NCI-H510A (cell line): ENCODE results near the gene MIEF2.

ENCODE experiments used
- DNase-seq: peaks from one replicate; lab custom pipeline; 2025; lab: John Stamatoyannopoulos, UW

MIEF2 gene

DNA sequence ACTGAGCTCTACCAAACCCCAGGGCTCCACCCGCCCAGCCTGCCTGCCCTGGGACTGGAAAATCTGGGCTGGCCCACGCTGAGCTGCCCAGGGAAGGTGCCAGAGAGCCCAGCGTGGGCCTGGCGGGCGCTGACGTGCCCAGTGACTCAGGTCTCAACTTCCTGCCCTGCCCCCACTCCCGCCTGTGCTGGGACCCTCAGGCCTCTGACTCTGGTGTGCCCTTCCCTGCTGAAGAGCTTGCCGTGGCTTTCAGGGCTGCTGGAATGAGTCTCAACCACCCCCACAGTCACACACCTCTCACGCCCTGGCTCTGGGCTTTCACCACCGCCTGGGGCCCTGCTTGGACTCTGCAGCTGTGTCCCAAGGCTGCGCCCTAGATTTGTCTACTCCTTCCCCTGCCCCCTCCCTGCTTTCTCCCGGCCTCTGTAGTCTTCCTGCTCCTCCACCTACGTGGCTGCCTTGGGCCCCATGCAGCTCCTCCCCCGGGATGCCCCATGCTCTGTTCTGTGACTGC lies 24.7 kb upstream of the MIEF2 start:
- no peak for DNase-seq

DNA sequence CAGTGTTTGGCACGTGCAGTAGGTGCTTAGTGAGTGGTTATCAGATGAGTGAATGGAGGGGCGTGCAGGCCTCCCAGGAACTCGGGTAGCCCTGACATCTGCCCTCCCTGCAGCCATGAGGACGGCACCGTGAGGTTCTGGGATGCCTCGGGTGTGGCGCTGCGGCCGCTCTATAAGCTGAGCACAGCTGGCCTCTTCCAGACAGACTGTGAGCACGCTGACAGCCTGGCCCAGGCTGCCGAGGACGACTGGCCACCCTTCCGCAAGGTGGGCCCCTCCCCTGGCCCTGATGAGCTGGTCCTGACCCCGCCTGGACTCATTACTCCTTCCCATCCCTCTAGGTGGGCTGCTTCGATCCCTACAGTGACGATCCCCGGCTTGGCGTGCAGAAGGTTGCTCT lies 24.0 kb upstream of the MIEF2 start:
- no peak for DNase-seq

DNA sequence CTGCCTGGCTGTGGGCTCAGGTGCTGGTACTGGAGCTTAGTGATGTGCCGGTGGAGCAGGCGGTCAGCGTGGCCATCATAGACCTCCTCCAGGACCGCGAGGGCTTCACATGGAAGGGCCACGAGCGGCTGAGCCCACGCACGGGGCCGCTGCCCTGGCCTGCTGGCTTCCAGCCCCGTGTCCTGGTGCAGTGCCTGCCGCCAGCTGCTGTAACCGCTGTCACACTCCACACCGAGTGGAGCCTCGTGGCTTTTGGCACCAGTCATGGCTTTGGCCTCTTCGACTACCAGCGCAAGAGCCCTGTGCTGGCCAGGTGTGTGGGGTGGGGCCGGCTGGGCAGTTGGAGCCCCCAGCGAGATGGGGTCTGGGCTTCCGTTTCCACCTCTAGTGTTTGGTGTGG lies 23.0 kb upstream of the MIEF2 start:
- no peak for DNase-seq

DNA sequence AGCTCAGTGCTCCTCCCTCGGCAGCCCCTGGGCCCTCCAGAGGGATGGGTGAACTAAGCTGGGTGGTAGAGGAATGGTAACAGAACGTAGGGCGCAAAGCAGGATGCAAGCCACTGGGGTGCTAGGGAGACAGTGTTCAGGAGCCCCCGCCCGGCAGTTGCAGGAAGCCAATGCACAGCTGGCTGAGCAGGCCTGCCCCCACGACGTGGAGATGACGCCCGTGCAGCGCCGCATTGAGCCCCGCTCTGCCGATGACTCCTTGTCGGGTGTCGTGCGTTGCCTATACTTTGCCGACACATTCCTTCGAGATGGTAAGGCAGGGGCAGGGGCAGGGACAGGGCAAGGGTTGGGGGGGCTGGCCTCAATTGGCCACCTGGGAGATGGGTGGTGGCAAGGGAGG lies 22.2 kb upstream of the MIEF2 start:
- no peak for DNase-seq

DNA sequence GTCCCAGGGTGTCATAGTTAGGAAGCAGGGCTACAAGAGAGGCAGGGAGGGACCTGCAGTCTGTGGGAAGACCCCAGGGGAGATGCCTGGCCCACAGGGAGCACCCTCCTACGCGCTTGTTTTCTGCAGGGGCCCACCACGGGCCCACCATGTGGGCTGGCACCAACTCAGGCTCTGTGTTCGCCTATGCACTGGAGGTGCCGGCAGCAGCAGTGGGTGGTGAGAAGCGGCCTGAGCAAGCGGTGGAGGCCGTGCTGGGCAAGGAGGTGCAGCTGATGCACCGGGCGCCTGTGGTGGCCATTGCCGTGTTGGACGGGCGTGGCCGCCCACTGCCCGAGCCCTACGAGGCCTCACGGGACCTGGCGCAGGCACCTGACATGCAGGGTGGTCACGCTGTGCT lies 20.0 kb upstream of the MIEF2 start:
- DNase-seq, result no peak

DNA sequence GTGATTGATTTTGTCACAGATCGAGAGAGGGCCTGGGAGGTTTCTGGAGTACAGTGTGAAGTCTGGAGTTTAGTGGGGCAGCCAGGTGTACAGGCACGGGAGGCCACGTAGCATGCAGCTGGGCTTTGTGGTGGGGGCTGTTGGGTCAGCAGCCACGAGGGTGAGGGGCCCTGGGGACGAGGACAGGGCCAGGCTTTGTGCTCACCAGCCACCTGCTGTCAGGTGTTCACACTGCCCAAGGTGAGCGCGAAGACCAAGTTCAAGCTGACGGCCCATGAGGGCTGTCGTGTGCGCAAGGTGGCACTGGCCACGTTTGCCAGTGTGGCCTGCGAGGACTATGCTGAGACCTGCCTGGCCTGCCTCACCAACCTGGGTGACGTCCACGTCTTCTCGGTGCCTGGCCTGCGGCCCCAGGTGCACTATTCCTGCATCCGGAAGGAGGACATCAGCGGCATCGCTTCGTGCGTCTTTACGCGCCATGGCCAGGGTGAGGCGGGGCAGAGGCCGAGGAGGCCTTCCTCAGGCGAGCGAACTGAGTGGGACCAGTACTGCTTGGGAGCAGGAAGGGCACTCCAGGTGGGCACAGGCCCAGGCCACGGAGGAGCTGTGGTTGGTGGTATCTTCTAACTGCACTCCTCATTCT lies 19.1 kb upstream of the MIEF2 start:
- DNase-seq, result no peak

DNA sequence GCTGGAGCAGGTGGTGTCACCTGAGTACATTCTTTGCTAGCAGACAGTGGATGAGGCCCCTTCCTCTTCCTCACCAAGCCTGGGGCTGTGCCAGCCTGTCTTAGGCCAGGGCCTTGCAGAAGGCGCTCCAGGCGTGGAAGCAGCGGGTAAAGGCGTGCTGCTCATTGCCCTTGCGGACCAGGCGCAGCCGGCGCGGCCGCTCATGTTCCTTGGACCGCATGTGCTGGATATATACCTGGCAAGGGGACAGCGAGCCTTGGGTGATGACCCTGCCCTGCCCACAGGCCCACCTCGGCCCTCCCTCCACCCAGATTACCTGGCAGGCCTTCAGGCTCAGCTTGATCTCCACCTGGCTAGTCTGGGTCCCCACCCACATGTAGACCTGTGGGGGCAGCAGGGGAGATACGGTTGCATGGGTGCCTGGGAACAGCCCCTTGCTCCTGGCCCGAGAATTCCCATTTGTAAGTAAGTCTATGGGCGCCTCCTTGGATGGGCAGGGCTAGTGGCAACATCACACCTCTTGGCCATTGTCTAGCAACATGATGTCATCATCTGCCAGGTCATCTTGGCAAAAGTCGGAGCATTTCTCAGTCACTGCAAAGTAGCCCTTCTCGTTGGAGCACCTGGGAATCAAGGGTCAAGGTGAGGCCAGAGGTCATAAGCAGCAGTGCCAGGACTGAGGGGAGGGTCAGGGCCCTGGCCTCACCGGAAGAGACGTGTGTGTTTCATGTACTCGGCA lies 15.3 kb upstream of the MIEF2 start:
- no peak for DNase-seq

DNA sequence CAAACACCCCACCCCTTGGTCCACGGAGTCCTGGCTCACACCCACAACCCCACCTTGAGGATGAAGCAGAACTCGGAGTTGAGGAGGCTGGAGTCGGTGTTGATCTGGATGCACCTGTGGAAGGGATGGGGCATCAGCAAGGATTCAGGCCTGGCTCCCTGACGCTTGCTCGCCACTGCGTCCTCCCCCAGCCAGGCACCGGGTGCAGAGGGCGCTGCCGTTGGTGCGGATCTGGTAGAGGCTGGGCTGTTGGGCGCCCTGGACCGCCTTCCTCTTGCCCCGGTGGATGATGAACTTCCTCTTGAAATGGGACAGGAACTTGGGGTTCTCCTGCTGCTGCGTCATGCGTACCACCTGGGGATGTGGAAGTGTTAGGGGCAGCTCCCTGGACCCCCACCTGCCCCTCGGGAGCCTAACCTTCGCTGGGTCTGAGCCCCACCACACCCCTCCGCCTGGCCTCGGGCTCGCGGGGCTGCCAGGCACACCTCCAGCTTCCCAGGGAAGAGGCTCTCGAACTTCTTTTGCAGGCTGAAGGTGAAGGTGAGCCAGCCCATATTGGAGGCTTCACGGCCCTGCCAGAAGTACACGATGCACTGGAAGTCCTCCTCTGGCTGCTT lies 14.2 kb upstream of the MIEF2 start:
- DNase-seq, result no peak

DNA sequence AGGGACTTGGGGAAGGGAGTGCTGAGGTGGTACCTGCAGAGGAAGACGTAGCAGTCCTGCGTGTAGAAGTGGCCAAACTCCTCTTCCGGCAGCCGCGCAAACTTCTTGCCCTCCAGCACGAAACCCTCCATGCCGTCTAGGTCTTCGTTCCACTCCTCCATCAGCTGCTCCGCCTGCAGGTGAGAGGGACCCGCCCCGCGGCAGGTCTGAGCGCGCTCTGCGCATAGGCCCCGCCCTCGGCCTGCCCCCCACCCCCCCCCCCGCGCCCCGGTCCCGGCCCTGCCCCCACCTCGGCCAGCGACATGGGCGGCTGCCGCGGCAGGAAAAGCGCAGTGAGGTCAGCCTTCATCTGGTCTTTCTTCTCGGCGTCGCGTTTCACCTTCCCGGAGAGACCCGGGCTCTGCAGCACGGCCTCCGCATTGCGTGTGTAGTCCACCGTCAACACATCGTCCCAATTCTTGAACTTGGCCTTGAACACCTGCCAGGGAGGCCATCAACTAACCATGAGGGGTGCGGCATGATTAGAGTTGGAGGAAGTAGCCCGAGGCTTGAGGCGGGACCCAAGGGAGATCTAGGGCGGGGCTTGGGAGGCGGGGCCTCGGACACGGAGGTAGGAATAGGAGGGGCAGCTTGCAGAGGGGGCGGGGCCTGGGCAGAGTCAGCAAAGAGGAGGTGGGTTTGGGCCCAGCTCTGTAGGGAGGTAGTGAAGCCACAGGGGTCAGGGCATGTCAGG lies 13.4 kb upstream of the MIEF2 start:
- peak; percentile 84 for DNase-seq

DNA sequence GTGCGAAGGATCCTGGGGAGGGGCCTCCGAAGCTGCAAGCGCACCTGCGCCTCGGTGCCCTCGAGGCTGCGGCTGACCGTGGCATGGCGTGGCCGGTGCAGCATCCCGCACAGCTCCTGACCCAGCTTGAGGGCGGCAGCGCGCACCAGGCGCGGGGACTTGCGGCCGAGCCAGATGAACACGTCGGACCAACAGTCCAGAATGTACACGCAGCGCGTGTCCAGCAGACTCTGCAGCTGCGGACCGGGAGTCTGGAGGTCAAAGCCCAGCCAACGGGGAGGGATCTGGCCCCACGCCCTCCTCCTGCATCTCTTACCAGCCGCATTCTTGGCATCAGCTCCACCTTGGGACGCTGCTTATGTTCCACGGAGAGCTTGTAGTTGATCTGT lies 12.9 kb upstream of the MIEF2 start:
- no peak for DNase-seq

DNA sequence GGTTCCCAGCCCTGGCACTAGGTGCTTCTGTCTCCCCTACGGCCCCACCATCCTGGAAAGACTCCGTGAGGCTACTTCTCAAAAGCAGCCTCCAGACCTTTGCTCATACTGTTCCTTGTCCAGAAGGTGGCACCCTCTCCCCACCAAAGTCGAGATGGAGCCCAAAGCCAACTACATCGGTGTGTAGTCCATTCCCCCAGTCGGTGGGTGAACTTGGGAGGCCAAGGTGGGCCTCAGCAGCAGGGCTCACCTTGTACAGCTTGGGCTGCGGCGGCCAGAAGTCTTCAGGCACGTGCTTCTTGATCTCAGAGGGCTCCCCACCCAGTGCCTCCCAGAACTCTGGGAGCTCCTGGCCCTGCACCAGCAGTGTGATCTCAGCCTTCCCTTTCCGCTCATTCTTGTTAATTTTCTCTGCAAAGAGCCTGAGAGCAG lies 12.1 kb upstream of the MIEF2 start:
- peak; percentile 32 for DNase-seq

DNA sequence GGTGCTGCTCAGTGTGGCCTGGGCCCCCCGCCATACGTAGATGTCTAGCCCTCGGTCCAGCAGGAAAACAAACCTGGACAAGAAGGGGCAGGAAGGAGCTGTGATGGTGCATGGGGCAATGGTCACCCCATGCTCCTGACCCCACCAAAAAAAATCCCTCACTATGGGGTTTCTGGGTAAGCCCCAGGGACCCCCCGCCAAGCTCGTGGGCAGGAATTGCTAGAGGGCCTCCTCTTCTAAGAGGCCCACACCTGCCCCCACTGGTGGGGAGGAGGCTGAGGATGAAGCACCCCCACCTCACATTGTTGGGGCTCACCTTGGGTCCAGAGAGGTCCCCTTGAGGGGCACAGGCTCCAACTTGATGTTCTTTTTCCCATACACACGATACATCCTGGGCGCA lies 11.7 kb upstream of the MIEF2 start:
- DNase-seq, result no peak

DNA sequence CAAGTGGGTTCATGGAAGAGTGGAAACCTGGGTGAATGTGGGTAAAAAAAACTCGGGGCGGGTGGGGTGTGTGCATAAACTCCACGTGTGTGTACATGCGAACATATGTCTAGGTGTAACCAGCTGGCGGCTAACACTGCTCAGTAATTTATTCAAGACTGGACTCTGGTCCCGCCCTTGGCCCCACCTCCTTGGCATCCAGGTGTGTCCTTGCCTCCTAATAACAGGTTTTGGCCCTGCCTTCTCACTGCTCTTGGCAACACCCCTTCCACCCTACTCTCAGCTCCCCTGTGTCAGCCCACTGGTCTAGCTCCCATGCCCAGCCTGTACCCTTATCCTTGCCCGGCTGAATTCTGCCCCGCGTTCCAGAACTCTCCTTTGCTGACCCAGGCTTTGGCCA lies 10.2 kb upstream of the MIEF2 start:
- DNase-seq, result peak; percentile 67

DNA sequence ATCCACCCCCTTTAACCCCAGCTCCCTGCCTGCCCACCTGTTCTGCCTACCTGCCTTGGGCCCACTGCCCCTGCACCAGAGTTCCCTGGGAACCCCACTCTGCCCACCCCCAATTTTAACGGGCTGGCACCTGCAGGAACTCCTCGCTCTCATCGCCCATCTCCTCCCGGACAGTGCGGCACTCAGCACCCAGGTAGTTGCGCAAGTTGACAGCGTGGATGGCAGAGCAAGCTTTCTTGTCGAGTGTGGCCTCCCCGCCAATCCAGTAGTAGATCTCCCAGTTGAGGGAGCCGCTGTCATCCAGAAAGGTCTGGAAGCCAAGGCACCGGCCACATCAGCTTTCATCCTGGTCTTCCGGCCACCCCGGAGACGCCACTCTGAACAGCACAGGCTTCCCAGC lies 9.8 kb upstream of the MIEF2 start:
- DNase-seq, result no peak

DNA sequence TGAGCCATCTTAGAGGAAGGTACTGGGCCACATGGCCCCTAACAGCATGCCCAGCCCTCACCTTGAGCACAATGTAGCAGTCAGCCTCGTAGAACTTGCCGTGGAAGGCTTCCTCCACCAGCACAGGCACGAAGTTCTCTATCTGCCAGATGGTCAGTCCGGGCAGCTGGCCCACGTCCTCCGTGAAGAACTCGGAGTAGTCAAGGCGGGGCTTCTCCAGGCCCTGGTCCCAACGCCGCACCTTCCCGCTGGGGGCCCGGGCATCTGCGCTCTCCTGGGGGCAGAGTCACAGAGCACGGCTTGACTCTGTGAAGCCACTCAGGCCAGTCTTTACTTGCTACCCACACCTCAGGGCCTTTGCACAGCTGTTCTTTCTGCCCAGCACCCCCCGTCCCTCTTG lies 9.3 kb upstream of the MIEF2 start:
- DNase-seq, result no peak

DNA sequence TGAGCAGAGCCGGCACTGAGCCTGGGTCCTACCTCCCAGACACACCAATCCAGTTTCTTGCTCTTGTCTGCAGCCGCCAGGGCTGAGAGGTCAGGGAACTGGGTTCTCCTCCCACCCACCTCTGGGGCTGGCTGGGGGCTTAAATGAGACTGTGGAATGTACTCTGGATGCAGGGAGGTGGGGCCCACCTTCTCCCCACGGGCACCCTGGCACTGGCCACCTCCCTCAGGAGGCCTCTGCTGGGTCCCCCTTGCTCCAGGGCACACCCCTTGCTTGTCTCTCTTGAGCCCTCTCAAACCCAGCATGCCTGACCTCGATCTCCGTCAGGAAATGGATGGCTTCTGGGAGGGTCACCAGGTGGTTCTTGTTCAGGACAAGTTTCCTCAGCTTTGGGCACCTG lies 8.3 kb upstream of the MIEF2 start:
- no peak for DNase-seq

DNA sequence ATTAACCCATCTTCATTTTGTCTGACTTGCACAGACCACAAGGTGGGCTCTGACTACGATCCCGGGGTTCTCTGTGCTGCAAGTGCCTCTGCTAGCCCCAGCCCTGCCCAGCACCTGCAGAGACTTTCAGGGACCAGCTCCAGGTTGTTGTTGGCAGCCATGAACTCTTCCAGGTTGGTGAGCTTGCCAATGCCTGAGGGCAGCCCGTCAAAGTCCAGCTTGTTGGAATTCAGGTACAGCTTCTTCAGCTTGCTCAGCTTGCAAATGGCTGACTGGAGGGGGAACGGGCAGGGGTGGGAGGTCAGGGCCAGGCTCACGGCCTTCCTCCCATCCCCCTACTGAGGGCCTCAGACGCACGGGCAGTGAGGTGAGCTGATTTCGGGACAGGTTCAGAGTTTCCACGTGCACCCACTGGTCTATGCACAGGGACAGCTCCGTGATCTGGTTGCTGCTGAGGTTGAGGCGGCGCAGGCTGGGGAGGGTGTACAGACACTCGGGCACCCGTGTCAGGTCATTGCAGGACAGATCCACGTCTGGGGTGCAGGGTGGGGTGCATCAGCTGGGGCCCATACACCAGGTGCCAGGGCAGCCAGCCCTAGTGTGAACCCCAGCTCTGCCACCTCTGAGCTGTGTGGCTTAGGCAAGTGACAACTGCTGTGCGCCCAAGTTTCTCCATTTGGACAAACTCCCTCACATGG lies 7.1 kb upstream of the MIEF2 start:
- no peak for DNase-seq

DNA sequence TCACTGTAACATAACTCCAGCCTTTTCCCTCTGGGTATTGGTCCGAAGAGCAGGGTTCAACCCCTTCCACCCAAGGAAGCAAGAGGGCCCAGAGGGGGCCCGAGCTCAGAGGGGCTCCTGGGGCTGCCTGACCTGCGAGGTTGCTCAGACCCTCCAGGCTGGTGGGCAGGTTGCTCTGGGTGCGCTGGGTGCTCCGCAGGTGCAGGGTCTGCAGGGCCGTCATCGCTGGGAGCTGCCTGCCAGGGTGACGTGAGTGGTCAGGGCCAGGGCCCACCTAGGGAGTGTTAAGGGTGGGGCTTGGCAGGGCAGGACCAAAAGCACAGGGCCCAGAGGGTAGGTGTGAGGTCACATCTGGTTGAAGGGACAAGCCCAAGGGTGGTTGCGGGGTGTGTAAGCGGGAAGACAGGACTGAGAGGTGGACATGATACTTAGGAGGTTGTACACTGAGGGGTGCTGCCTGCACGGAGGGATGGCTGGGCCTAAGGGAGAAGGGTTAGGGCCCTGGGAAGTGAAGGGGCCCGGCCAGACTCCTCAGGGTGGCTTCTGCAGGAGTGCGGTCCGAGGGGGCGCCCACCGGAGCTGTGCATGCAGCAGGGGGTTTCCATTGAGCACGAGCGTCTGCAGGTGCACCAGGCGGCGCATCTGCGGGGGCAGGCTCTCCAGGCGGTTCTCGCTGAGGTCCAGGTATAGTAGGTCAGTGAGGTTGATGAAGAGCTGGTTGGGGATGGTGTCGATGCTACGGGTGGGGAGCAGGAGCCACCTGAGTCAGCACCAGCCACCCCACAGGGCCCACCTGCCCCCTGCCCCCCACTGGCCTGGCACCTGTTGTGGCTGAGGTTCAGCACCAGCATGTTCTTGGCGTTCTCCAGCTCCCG lies 6.3 kb upstream of the MIEF2 start:
- DNase-seq, result no peak

DNA sequence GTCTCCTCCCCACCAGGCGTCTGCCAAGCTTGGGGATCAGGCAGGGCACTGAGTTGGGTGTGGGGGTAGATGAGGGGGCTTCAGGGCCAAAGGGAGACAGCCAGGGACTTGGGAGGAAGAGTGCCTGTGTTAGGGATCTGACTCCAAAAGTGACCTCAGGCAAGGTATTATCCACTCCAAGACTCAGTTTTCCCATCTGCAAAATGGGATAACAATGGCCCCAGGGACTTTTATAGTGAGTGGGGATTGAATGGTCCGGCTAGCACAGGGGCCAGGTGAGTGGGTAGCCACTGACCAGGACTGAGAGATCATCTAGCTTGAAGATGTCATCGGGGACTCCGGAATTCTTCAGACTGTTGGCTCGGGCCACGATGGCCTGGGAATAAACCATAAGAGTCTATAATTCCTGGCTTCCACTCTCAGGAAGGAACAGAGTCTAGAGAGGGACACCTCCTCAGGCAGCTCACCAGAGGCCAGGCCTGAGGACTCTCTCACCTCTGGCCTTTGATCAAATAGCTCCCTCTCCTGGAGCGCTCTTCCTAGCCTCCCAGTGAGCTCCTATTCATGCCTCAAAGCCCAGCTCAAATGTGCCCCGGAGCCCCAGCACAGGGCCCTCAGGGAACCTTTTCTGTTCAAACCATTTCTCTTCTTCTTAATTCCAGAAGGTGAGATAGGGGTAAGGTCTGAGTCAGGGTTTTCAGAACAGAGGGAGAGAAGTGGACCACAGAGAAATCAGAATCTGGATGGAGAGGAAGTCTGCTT lies 5.4 kb upstream of the MIEF2 start:
- no peak for DNase-seq

DNA sequence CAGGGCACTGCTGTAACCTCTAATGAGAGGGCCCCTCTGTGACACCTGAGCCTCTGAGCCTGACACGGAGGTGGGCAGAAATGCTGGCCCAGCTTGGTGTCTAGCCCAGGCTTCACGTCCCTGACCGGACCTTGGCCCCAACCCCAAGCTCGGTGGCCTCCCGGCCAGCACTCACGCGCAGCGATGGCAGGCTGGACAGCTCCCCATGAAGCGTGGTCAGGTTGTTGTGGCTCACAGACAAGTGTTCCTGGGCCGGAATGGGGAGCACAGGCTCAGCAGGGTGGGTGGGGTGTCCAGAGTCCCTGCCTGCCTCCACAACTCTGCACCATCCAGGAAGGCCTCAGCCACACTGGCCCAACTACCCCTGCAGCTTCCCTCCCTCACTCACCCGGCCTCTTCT lies 4.1 kb upstream of the MIEF2 start:
- no peak for DNase-seq
